HCT116 (cell line): Measurements from ENCODE around the gene LRIG1. TPM values are rescaled to one million over a fixed set of nuclear protein-coding genes. Genes with fewer than 3 reads are reported as not detected.

Source experiments
- ATAC-seq: fragments of 200-7000 bp; cut with Tn5 transposase; 2 replicates; pipeline ENCODE4 v1.9.1; 2020; ENCODE audit warnings: mild to moderate bottlenecking, moderate library complexity
- BruUV-seq: library from RNA; stranded (reverse); fragments of 400-500 nt; replicated peaks from 2 replicates; lab custom pipeline; 2021; lab: Mats Ljungman, UMichigan
- CTCF ChIA-PET: fragments of 300-600 bp; sonication (Branson Sonifier 250); formaldehyde crosslinking; loops from one replicate; lab custom pipeline; 2021; ENCODE audit warnings: antibody characterized with exemption; lab: Charles Lee
- POLR2A ChIA-PET: fragments of 300-600, 350-600 bp; sonication (Branson Sonifier 250); formaldehyde crosslinking; loops from one replicate; lab custom pipeline; 2021; ENCODE audit warnings: antibody characterized with exemption; lab: Charles Lee
- RAD21 ChIA-PET, 2 experiments: fragments of 300-600 bp; sonication (Branson Sonifier 250); formaldehyde crosslinking; loops; one replicate each; lab custom pipeline; 2023; ENCODE audit warnings: low total read pairs in 2 of 2; ENCODE audit not compliant: uncharacterized antibody in 2 of 2, unreplicated experiment in 2 of 2, low non-redundant PET in 1 of 2; lab: Charles Lee
- DNase-seq: peaks from one replicate; pipeline ENCODE4 v3.0.0-alpha.2; 2010; ENCODE audit warnings: low read depth, low spot score
- H2AFZ ChIP-seq: fragments of 200-600 bp; shearing (Covaris generic), sonication (generic); 2 replicates; pipeline ENCODE4 v1.6.1; 2017; ENCODE audit warnings: low read depth, mixed run types, mixed read lengths, antibody characterized with exemption, low read length; ENCODE audit not compliant: poor library complexity, severe bottlenecking
- H3K27ac ChIP-seq: 2 replicates; pipeline ENCODE4 v1.5.1; 2012; ENCODE audit warnings: low read depth, low read length
- H3K27me3 ChIP-seq: fragments of 200-600 bp; sonication (generic); 2 replicates; pipeline ENCODE4 v1.6.1; 2016; ENCODE audit warnings: mixed run types, low read length, mixed read lengths; ENCODE audit not compliant: insufficient read depth
- H3K36me3 ChIP-seq, 2 experiments: fragments of 200-500 bp in 1 of 2; fragments of 200-600 bp in 1 of 2; sonication (Bioruptor generic) in 1 of 2; sonication (generic) in 1 of 2; 2 replicates each; pipeline versions ENCODE4 v1.5.1 to v1.6.1; 2014 to 2016; ENCODE audit warnings: low read length in 2 of 2, inconsistent platforms in 1 of 2, mixed read lengths in 1 of 2, mixed run types in 1 of 2; ENCODE audit not compliant: insufficient read depth in 2 of 2, control insufficient read depth in 1 of 2
- H3K4me1 ChIP-seq, 2 experiments: fragments of 200-600 bp in 1 of 2; sonication (generic) in 1 of 2; 2 replicates each; pipeline versions ENCODE4 v1.5.1 to v1.6.1; 2012 to 2017; ENCODE audit warnings: low read length in 2 of 2, inconsistent platforms in 1 of 2, mild to moderate bottlenecking in 1 of 2, mixed read lengths in 1 of 2, mixed run types in 1 of 2, moderate library complexity in 1 of 2; ENCODE audit not compliant: insufficient read depth in 2 of 2, control insufficient read depth in 1 of 2
- H3K4me2 ChIP-seq: fragments of 200-600 bp; sonication (generic); 2 replicates; pipeline ENCODE4 v1.6.1; 2017; ENCODE audit warnings: mixed run types, low read length, mixed read lengths
- H3K4me3 ChIP-seq, 2 experiments: fragments of 200-600 bp in 1 of 2; sonication (generic) in 1 of 2; replicated peaks in 1 of 2; 2 replicates each; pipeline ENCODE4 v1.5.1; 2011 to 2016; ENCODE audit warnings: low read length in 2 of 2, control low read depth in 1 of 2, low read depth in 1 of 2, mild to moderate bottlenecking in 1 of 2, mixed read lengths in 1 of 2, mixed run types in 1 of 2
- H3K79me2 ChIP-seq: fragments of 200-600 bp; sonication (generic); 2 replicates; pipeline ENCODE4 v1.6.1; 2017; ENCODE audit warnings: mild to moderate bottlenecking, mixed run types, low read length, moderate library complexity, mixed read lengths; ENCODE audit not compliant: insufficient read depth
- H3K9ac ChIP-seq: fragments of 200-600 bp; sonication (generic); 2 replicates; pipeline ENCODE4 v1.6.1; 2016; ENCODE audit warnings: low read length, mixed read lengths
- H3K9me2 ChIP-seq: fragments of 200-600 bp; sonication (generic), shearing (Covaris generic); 2 replicates; pipeline ENCODE4 v1.6.1; 2017; ENCODE audit warnings: mixed run types, mild to moderate bottlenecking, moderate library complexity; ENCODE audit not compliant: insufficient read depth
- H3K9me3 ChIP-seq, 2 experiments: fragments of 200-500 bp in 1 of 2; fragments of 200-600 bp in 1 of 2; sonication (Bioruptor generic) in 1 of 2; sonication (generic) in 1 of 2; 2 replicates each; pipeline ENCODE4 v1.6.1; 2014 to 2017; ENCODE audit warnings: low read length in 2 of 2, mixed read lengths in 2 of 2, inconsistent platforms in 1 of 2, low read depth in 1 of 2, mild to moderate bottlenecking in 1 of 2, mixed run types in 1 of 2, moderate library complexity in 1 of 2; ENCODE audit not compliant: control insufficient read depth in 1 of 2, insufficient read depth in 1 of 2
- H4K20me1 ChIP-seq: fragments of 200-600 bp; sonication (generic), shearing (Covaris generic); 2 replicates; pipeline ENCODE4 v1.6.1; 2017; ENCODE audit warnings: mixed run types, mild to moderate bottlenecking, moderate library complexity; ENCODE audit not compliant: insufficient read depth
- CEBPB ChIP-seq: IDR thresholded peaks from 2 replicates; pipeline ENCODE4 v1.6.1; 2012; ENCODE audit warnings: low read depth
- EGR1 ChIP-seq: IDR thresholded peaks from 2 replicates; pipeline ENCODE4 v1.6.1; 2012; ENCODE audit warnings: low read depth
- MAX ChIP-seq: IDR thresholded peaks from 2 replicates; pipeline ENCODE4 v1.6.1; 2012
- YY1 ChIP-seq: IDR thresholded peaks from 2 replicates; pipeline ENCODE4 v1.6.1; 2011; ENCODE audit warnings: low read length, low read depth, moderate library complexity, mild to moderate bottlenecking; ENCODE audit not compliant: insufficient replicate concordance; ENCODE audit errors: extremely low read depth
- ZNF274 ChIP-seq: fragments of 200-500 bp; sonication (Bioruptor generic); IDR thresholded peaks from 2 replicates; pipeline ENCODE4 v1.6.1; 2014; ENCODE audit warnings: mild to moderate bottlenecking, low read depth, low read length, inconsistent platforms
- intact Hi-C: fragments of 100-400 bp; cut with micrococcal nuclease; formaldehyde crosslinking; loops from 2 replicates; pipeline ENCODE4 v1.10.0; 2022
- total RNA-seq: library from RNA; stranded (reverse); gene quantifications from one replicate; pipeline ENCODE4 v1.2.1, GENCODE V29; 2021; ENCODE audit not compliant: unreplicated experiment

LRIG1 gene
- total RNA-seq, 1 experiment from 2014 or later = 3.1 TPM

- RAD21 ChIA-PET = no interaction called here
- H3K27ac ChIP-seq = no peak overlapping the region
- TF ChIP-seq CEBPB (no peak), MAX (no peak), ZNF274 (no peak), EGR1 (no peak)
- H3K36me3 ChIP-seq = peaks cover 2 to 11% of the 10 kb centered on the region in 2 experiments; a peak in 1 of 4 replicates
- no peak overlapping the region for H2AFZ ChIP-seq
- no peaks in the 10 kb centered on the region for H3K79me2 ChIP-seq
- H3K4me1 ChIP-seq = peaks cover 4 to 5% of the 10 kb centered on the region in 2 experiments; a peak in 3 of 4 replicates
- H3K4me3 ChIP-seq = no peak overlapping the region
- no peaks in the 10 kb centered on the region for H4K20me1 ChIP-seq
- intact Hi-C loops = no loop called here
- no peak overlapping the region for H3K9ac ChIP-seq
- no TSS peak for BruUV-seq
- POLR2A ChIA-PET = no interaction called here
- H3K9me2 ChIP-seq = no peaks in the 10 kb centered on the region
- DNase-seq (no peak), ATAC-seq (no peak)
- no peaks in the 10 kb centered on the region for H3K9me3 ChIP-seq
- no peaks in the 10 kb centered on the region for H3K27me3 ChIP-seq
- CTCF ChIA-PET = no interaction called here
- no peak overlapping the region for H3K4me2 ChIP-seq
Observed at GRCh38 chr3:66381626-66382025, 119.2 kb downstream of the LRIG1 start.

- Histone ChIP-seq H3K4me2 (no peak overlapping the region), H3K4me3 (no peak overlapping the region), H3K9me2 (no peaks in the 10 kb centered on the region), H2AFZ (no peak overlapping the region), H3K27me3 (no peaks in the 10 kb centered on the region), H3K4me1 (peaks cover 8 to 11% of the 10 kb centered on the region in 2 experiments; a peak in 3 of 4 replicates), H4K20me1 (no peaks in the 10 kb centered on the region), H3K9me3 (no peaks in the 10 kb centered on the region), H3K79me2 (no peaks in the 10 kb centered on the region), H3K27ac (no peak overlapping the region), H3K36me3 (peaks cover 2 to 11% of the 10 kb centered on the region in 2 experiments; a peak in 1 of 4 replicates), H3K9ac (no peak overlapping the region)
- DNase-seq (no peak), ATAC-seq (no peak)
- TF ChIP-seq YY1 = no peak
- RAD21 ChIA-PET = no interaction called here
- no TSS peak for BruUV-seq
- CTCF ChIA-PET = no interaction called here
- POLR2A ChIA-PET = no interaction called here
- intact Hi-C loops = no loop called here
Observed at GRCh38 chr3:66380200-66380932, 120.5 kb downstream of the LRIG1 start.
